Kasumi-1 (cell line): ENCODE measurements around the gene ARPC4.

Experiments
- DNase-seq, 2 experiments: peaks; one replicate each; lab custom pipeline; 2025; lab: John Stamatoyannopoulos, UW

The ARPC4 gene

GRCh38 chr3:9792405-9793160 is at the start of gene ARPC4, which contains the start of gene TADA3:
TSS of gene ARPC4 (plus strand) at chr3:9793082. CDS start at chr3:9793122, 40 bp downstream.
TSS of gene TADA3 (minus strand) at chr3:9792473. CDS start at chr3:9791466, 1,007 bp downstream.
- peak; percentile 96 to 98 for DNase-seq

- no peak for DNase-seq
Measured at GRCh38 chr3:9743548-9743947, 49.3 kb upstream of the ARPC4 start.

- DNase-seq, result no peak
Measured at GRCh38 chr3:9744162-9744561, 48.7 kb upstream of the ARPC4 start.

GRCh38 chr3:9745521-9745920 is 47.4 kb upstream of the ARPC4 start:
- DNase-seq, result no peak

GRCh38 chr3:9746330-9746729 is 46.6 kb upstream of the ARPC4 start:
- no peak for DNase-seq

- DNase-seq, result no peak
Measured at GRCh38 chr3:9747267-9747666, 45.6 kb upstream of the ARPC4 start.

GRCh38 chr3:9748031-9748430 is 44.9 kb upstream of the ARPC4 start:
- no peak for DNase-seq

GRCh38 chr3:9749296-9749644 is 43.6 kb upstream of the ARPC4 start:
- DNase-seq, result no peak

GRCh38 chr3:9749645-9750555 is 43.0 kb upstream of the ARPC4 start, which contains the start of gene OGG1:
TSS of gene OGG1 (plus strand) at chr3:9749952. CDS start at chr3:9750287, 335 bp downstream.
- peak; percentile 96 to 97 for DNase-seq

- no peak for DNase-seq
Measured at GRCh38 chr3:9750556-9751411, 42.1 kb upstream of the ARPC4 start.

GRCh38 chr3:9754678-9755077 is 38.2 kb upstream of the ARPC4 start:
- peak; percentile 29 to 37 for DNase-seq

GRCh38 chr3:9757427-9757826 is 35.5 kb upstream of the ARPC4 start:
- DNase-seq, result no peak

- DNase-seq, result no peak
Measured at GRCh38 chr3:9760779-9761505, 31.9 kb upstream of the ARPC4 start.

GRCh38 chr3:9761919-9762318 is 31.0 kb upstream of the ARPC4 start:
- DNase-seq, result no peak

- DNase-seq, result no peak
Measured at GRCh38 chr3:9762871-9763270, 30.0 kb upstream of the ARPC4 start.

GRCh38 chr3:9765865-9766264 is 27.0 kb upstream of the ARPC4 start:
- no peak for DNase-seq

GRCh38 chr3:9767418-9767817 is 25.5 kb upstream of the ARPC4 start:
- no peak for DNase-seq

GRCh38 chr3:9768141-9768775 is 24.6 kb upstream of the ARPC4 start:
- DNase-seq, result no peak

- no peak for DNase-seq
Measured at GRCh38 chr3:9769012-9769411, 23.9 kb upstream of the ARPC4 start.

GRCh38 chr3:9769426-9770275 is 23.2 kb upstream of the ARPC4 start, which contains the start of gene CAMK1:
TSS of gene CAMK1 (minus strand) at chr3:9769947. CDS start at chr3:9767749, 2,198 bp downstream.
- no peak for DNase-seq
